ENCODE measurements around the gene PLEKHG2.
"Not testable (repeated sequence)": the region's sequence is repeated elsewhere in the genome, so short reads cannot be mapped to it uniquely, and the experiment has no call there.

DNA sequence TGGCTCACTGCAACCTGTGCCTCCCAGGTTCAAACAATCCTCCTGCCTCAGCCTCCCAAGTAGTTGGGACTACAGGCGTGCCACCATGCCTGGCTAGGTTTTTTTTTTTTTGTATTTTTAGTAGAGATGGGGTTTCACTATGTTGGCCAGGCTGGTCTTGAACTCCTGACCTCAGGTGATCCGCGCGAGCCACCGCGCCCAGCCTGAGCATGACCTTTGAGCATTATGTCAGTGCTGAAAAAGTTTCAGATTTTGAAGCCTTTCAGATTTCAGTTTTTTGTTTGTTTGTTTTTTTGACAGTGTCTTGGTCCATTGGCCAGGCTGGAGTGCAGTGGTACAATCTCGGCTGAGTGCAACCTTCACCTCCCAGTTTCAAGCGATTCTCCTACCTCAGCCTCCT lies 38.8 kb downstream of the PLEKHG2 start:
- TF ChIP-seq, protein P1, sequence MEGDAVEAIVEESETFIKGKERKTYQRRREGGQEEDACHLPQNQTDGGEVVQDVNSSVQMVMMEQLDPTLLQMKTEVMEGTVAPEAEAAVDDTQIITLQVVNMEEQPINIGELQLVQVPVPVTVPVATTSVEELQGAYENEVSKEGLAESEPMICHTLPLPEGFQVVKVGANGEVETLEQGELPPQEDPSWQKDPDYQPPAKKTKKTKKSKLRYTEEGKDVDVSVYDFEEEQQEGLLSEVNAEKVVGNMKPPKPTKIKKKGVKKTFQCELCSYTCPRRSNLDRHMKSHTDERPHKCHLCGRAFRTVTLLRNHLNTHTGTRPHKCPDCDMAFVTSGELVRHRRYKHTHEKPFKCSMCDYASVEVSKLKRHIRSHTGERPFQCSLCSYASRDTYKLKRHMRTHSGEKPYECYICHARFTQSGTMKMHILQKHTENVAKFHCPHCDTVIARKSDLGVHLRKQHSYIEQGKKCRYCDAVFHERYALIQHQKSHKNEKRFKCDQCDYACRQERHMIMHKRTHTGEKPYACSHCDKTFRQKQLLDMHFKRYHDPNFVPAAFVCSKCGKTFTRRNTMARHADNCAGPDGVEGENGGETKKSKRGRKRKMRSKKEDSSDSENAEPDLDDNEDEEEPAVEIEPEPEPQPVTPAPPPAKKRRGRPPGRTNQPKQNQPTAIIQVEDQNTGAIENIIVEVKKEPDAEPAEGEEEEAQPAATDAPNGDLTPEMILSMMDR (IDR thresholded peaks at IDR 0.05; ENCODE audit: poor library complexity) = not testable (repeated sequence)
- not testable (repeated sequence) for TF ChIP-seq EZH2 (IDR thresholded peaks at IDR 0.05; ENCODE audit: borderline replicate concordance); EZH2phosphoT487 (IDR thresholded peaks at IDR 0.05; ENCODE audit: low read depth, severe bottlenecking, unreplicated experiment)
